Measurements from ENCODE around the gene ALAS1.

The ALAS1 gene

DNA sequence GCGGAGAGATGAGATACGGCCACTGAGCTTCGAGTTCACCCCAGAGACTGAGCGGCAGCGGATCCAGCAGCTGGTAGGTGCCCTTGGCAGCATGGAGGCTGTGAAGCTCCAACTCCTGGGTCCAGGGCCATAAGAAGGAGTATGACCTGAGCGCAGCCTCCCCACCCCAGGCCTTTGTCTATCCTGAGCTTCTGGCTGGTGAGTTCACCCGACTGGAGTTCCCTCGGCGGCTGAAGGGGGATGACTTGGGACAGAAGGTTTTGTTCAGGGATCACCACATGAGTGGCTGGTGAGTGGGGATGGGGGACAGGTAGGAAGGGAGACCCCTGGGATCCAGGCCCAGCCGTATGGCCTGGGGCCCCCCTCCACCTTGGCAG is 50.2 kb downstream of the ALAS1 start:
- no peak overlapping the region for H3K27ac ChIP-seq (ENCODE audit: low read depth in 2 of 2, low read length in 2 of 2)
- H3K4me1 ChIP-seq (ENCODE audit: control insufficient read depth in 2 of 2, insufficient read depth in 2 of 2, low read length in 2 of 2), result peaks cover 13 to 17% of the 10 kb centered on the region in 2 donors
- peaks cover 15 to 22% of the 10 kb centered on the region in 2 donors for H3K36me3 ChIP-seq (ENCODE audit: control insufficient read depth in 2 of 2, insufficient read depth in 2 of 2, low read length in 2 of 2)

DNA sequence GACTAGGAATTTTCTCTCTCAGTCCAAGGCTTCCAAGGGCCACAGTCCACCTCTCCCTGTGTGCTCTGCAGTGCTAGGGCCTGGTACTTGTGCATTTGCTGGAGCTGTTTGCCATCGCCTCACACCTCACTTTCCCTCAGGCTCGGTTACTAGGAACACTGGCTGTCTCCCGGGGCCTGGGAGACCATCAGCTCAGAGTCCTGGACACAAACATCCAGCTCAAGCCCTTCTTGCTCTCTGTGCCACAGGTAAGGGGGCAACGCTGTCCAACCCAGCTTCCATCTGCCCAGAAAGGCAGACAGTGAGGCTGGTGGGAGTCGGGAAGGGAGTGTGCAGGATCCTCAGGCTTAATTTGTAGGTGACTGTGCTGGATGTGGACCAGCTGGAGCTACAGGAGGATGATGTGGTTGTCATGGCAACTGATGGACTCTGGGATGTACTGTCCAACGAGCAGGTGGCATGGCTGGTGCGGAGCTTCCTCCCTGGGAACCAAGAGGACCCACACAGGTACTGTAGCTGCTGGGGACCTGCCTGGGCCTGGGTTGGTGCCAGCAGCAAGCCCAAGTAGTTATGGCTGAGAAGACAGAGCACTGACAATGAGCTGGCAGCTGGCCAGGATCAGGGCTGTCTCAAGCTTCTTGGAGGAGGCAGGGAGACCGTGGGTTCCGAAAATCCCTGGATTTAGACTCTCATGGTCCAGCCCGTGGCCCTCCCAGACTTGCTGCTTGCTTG is 51.0 kb downstream of the ALAS1 start:
- H3K27ac ChIP-seq (ENCODE audit: low read depth in 2 of 2, low read length in 2 of 2), result no peak overlapping the region
- H3K9ac ChIP-seq (ENCODE audit: low read depth in 1 of 2, low read length in 2 of 2), result no peak overlapping the region
- peaks cover 23 to 30% of the 10 kb centered on the region in 2 donors for H3K36me3 ChIP-seq (ENCODE audit: control insufficient read depth in 2 of 2, insufficient read depth in 2 of 2, low read length in 2 of 2)
- H3K4me3 ChIP-seq (ENCODE audit: low read length in 2 of 2), result no peak overlapping the region
- no peaks in the 10 kb centered on the region for H3K27me3 ChIP-seq (ENCODE audit: control insufficient read depth in 2 of 2, insufficient read depth in 2 of 2, low read length in 2 of 2)
- peaks cover 13 to 20% of the 10 kb centered on the region in 2 donors for H3K4me1 ChIP-seq (ENCODE audit: control insufficient read depth in 2 of 2, insufficient read depth in 2 of 2, low read length in 2 of 2)
- no peaks in the 10 kb centered on the region for H3K9me3 ChIP-seq (ENCODE audit: control insufficient read depth in 2 of 2, low read length in 2 of 2)

More for the DNA sequence above, 50.2 kb downstream of the ALAS1 start:
- Histone ChIP-seq H3K4me3 (ENCODE audit: low read length in 2 of 2) (no peak overlapping the region), H3K9me3 (ENCODE audit: control insufficient read depth in 2 of 2, low read length in 2 of 2) (no peaks in the 10 kb centered on the region), H3K9ac (ENCODE audit: low read depth in 1 of 2, low read length in 2 of 2) (no peak overlapping the region), H3K27me3 (ENCODE audit: control insufficient read depth in 2 of 2, insufficient read depth in 2 of 2, low read length in 2 of 2) (no peaks in the 10 kb centered on the region)

DNA sequence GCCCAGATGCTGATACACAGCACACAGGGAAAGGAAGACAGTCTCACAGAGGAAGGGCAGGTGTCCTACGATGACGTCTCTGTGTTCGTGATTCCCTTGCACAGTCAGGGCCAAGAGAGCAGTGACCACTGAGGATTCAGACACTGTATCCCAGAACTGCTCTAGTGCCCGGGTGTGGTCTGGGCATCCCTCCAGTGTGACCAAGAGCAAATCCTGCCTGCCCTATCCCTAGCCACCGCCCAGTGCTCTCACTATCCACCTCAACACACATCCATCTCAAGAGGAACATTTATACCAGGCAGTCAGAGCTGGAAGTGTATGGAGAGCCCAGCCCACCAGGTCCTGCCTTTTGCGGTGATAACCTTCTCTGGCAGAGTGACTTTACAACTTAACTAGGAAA is 51.7 kb downstream of the ALAS1 start:
- no peak overlapping the region for H3K9ac ChIP-seq (ENCODE audit: low read depth in 1 of 2, low read length in 2 of 2)
- H3K36me3 ChIP-seq (ENCODE audit: control insufficient read depth in 2 of 2, insufficient read depth in 2 of 2, low read length in 2 of 2), result peaks cover 26 to 33% of the 10 kb centered on the region in 2 donors
- no peaks in the 10 kb centered on the region for H3K9me3 ChIP-seq (ENCODE audit: control insufficient read depth in 2 of 2, low read length in 2 of 2)
- H3K4me3 ChIP-seq (ENCODE audit: low read length in 2 of 2), result no peak overlapping the region
- H3K4me1 ChIP-seq (ENCODE audit: control insufficient read depth in 2 of 2, insufficient read depth in 2 of 2, low read length in 2 of 2), result peaks cover 13 to 18% of the 10 kb centered on the region in 2 donors
- no peak overlapping the region for H3K27ac ChIP-seq (ENCODE audit: low read depth in 2 of 2, low read length in 2 of 2)
- H3K27me3 ChIP-seq (ENCODE audit: control insufficient read depth in 2 of 2, insufficient read depth in 2 of 2, low read length in 2 of 2), result no peaks in the 10 kb centered on the region

DNA sequence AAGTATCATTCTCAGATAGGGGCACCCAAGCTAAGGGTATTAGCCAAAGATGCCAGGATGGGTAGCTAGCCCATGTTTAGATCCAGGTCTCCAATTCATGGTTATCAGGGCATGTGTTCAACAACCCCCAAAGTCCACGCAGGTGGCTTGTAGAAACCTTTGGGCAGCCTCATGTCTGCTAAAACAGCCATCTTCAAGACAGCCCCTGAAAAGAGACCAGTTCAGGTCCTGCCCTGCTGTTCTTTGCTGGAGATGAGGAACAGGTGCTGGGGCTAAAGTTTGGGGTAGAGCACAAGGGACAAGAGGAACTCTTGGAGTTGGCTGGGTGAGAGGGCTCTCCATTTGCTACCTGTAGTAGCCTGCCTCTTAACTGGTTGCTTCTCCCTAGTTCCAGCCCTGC is 52.2 kb downstream of the ALAS1 start:
- Histone ChIP-seq H3K27me3 (ENCODE audit: control insufficient read depth in 2 of 2, insufficient read depth in 2 of 2, low read length in 2 of 2) (no peaks in the 10 kb centered on the region), H3K4me3 (ENCODE audit: low read length in 2 of 2) (no peak overlapping the region), H3K9ac (ENCODE audit: low read depth in 1 of 2, low read length in 2 of 2) (no peak overlapping the region), H3K36me3 (ENCODE audit: control insufficient read depth in 2 of 2, insufficient read depth in 2 of 2, low read length in 2 of 2) (peaks cover 27 to 33% of the 10 kb centered on the region in 2 donors), H3K27ac (ENCODE audit: low read depth in 2 of 2, low read length in 2 of 2) (no peak overlapping the region), H3K9me3 (ENCODE audit: control insufficient read depth in 2 of 2, low read length in 2 of 2) (no peaks in the 10 kb centered on the region), H3K4me1 (ENCODE audit: control insufficient read depth in 2 of 2, insufficient read depth in 2 of 2, low read length in 2 of 2) (peaks cover 10 to 14% of the 10 kb centered on the region in 2 donors)

DNA sequence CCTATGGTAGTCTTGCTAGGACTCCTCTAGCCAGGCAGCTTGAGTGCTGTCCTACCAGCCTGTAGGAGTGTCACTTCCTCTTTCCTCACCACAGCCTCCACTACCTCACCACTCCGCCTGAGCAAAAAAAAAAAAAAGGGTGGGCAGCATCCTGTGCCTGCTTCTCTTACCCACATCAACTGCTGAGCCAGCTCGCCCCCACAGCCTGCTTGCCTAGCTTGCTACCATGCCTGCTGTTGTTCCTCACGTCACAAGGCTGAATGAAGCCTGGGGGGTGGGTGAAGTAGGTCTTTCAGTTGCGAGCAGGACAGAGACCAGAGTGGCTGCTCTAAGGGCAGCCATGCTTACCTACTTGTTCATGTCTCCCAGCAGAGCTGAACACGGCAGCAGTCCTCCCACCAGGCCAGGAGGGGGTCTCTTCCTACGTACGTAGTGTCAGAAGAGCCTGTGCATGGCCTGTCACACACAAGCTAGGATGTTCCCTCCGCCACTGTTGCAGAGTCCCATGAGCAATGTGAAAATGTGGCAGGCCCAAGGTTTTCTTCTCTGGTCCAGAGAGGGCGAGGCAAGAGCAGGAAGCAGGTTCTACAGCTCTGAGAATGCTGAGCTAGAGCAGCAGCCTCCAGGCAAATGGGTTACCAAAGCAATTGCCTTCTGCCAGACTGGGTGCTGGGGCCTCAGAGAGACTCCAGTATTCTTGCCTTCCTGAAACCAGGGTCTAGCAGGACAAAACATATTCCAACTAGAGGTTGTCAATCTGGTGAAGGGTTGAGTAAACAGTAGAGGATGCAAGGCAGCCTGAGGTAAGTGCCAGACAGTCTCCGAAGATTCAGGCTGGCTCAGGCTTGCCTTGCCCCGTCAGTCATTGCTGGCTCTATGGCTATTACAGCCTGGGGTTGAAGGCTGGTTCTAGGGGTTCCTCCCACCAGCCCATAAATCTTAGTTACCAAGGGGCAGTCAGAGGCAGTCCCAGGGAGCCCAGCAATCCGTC is 55.6 kb downstream of the ALAS1 start:
- H3K27me3 ChIP-seq (ENCODE audit: control insufficient read depth in 2 of 2, insufficient read depth in 2 of 2, low read length in 2 of 2), result no peaks in the 10 kb centered on the region
- H3K4me1 ChIP-seq (ENCODE audit: control insufficient read depth in 2 of 2, insufficient read depth in 2 of 2, low read length in 2 of 2), result peaks cover 3 to 7% of the 10 kb centered on the region in 2 donors
- H3K4me3 ChIP-seq (ENCODE audit: low read length in 2 of 2), result no peak overlapping the region
- no peaks in the 10 kb centered on the region for H3K9me3 ChIP-seq (ENCODE audit: control insufficient read depth in 2 of 2, low read length in 2 of 2)
- peak overlapping the region in 1 of 2 donors; percentile 42 for H3K9ac ChIP-seq (ENCODE audit: low read depth in 1 of 2, low read length in 2 of 2)
- peaks cover 56 to 61% of the 10 kb centered on the region in 2 donors for H3K36me3 ChIP-seq (ENCODE audit: control insufficient read depth in 2 of 2, insufficient read depth in 2 of 2, low read length in 2 of 2)
- peak overlapping the region; percentile 25 to 79 for H3K27ac ChIP-seq (ENCODE audit: low read depth in 2 of 2, low read length in 2 of 2)

DNA sequence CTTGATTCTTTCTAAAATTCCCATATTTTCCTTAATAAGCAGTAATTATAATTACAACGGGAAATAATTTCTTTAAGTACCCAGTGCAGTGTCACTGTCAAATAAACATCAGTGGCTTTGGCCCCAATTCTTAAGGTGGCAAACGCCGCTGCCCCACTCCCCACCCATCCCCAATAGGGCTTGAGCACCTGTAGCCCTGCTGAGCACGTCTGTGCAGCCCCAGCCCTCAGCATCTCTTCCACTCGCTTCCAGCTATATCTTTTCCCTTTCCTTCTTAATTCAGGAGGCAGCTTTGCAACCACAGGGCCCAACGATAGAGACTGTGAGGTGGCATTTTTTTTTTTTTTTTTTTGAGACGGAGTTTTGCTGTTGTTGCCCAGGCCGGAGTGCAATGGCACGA is 56.6 kb downstream of the ALAS1 start:
- H3K9ac ChIP-seq (ENCODE audit: low read depth in 1 of 2, low read length in 2 of 2), result no peak overlapping the region
- no peaks in the 10 kb centered on the region for H3K27me3 ChIP-seq (ENCODE audit: control insufficient read depth in 2 of 2, insufficient read depth in 2 of 2, low read length in 2 of 2)
- H3K27ac ChIP-seq (ENCODE audit: low read depth in 2 of 2, low read length in 2 of 2), result no peak overlapping the region
- H3K4me3 ChIP-seq (ENCODE audit: low read length in 2 of 2), result no peak overlapping the region
- peaks cover 62 to 64% of the 10 kb centered on the region in 2 donors for H3K36me3 ChIP-seq (ENCODE audit: control insufficient read depth in 2 of 2, insufficient read depth in 2 of 2, low read length in 2 of 2)
- no peaks in the 10 kb centered on the region for H3K9me3 ChIP-seq (ENCODE audit: control insufficient read depth in 2 of 2, low read length in 2 of 2)
- peaks cover 3 to 7% of the 10 kb centered on the region in 2 donors for H3K4me1 ChIP-seq (ENCODE audit: control insufficient read depth in 2 of 2, insufficient read depth in 2 of 2, low read length in 2 of 2)

DNA sequence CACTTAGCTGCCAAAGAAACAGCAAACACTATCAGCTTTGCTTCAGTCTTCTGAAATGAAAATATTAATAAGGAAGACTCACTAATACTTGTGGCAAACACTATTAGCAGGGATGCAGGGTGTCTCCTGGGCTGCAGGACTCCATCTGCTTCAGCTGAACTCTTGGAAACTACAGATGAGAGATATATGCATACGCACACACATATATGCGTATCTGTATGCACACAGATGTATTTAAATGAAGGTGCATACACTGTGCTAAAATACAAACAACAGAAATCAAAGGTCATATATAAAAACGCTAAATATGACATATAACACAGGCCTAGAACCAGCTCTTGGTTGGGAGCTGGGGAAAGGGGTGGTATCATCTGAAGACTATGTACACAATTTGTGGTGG is 58.2 kb downstream of the ALAS1 start:
- Histone ChIP-seq H3K27me3 (ENCODE audit: control insufficient read depth in 2 of 2, insufficient read depth in 2 of 2, low read length in 2 of 2) (no peaks in the 10 kb centered on the region), H3K9ac (ENCODE audit: low read depth in 1 of 2, low read length in 2 of 2) (no peak overlapping the region), H3K4me3 (ENCODE audit: low read length in 2 of 2) (no peak overlapping the region), H3K9me3 (ENCODE audit: control insufficient read depth in 2 of 2, low read length in 2 of 2) (no peaks in the 10 kb centered on the region), H3K4me1 (ENCODE audit: control insufficient read depth in 2 of 2, insufficient read depth in 2 of 2, low read length in 2 of 2) (peaks cover 3 to 7% of the 10 kb centered on the region in 2 donors), H3K36me3 (ENCODE audit: control insufficient read depth in 2 of 2, insufficient read depth in 2 of 2, low read length in 2 of 2) (peaks cover 73 to 74% of the 10 kb centered on the region in 2 donors), H3K27ac (ENCODE audit: low read depth in 2 of 2, low read length in 2 of 2) (no peak overlapping the region)

DNA sequence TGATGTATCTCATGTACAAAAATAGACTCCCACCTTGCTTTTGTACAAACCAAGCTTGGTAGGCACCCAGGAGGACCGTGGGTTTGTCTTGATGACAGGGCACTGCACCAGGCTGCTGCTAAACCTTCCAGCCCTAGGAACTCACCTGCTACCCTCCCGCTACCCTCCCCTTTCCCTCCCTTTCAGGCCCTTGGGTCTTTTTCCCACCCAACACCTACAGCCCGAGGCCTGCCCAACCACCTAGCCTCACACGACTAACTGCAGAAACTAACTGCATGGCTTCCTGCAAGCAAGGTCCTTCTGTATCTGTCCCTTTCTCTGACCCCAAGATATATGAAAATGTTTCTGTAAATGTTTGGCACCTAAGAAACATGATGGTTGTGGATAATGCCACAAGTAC is 58.7 kb downstream of the ALAS1 start:
- Histone ChIP-seq H3K4me3 (ENCODE audit: low read length in 2 of 2) (no peak overlapping the region), H3K27me3 (ENCODE audit: control insufficient read depth in 2 of 2, insufficient read depth in 2 of 2, low read length in 2 of 2) (no peaks in the 10 kb centered on the region), H3K4me1 (ENCODE audit: control insufficient read depth in 2 of 2, insufficient read depth in 2 of 2, low read length in 2 of 2) (peaks cover 3 to 7% of the 10 kb centered on the region in 2 donors), H3K9ac (ENCODE audit: low read depth in 1 of 2, low read length in 2 of 2) (no peak overlapping the region), H3K27ac (ENCODE audit: low read depth in 2 of 2, low read length in 2 of 2) (no peak overlapping the region), H3K36me3 (ENCODE audit: control insufficient read depth in 2 of 2, insufficient read depth in 2 of 2, low read length in 2 of 2) (peaks cover 71 to 77% of the 10 kb centered on the region in 2 donors), H3K9me3 (ENCODE audit: control insufficient read depth in 2 of 2, low read length in 2 of 2) (no peaks in the 10 kb centered on the region)

DNA sequence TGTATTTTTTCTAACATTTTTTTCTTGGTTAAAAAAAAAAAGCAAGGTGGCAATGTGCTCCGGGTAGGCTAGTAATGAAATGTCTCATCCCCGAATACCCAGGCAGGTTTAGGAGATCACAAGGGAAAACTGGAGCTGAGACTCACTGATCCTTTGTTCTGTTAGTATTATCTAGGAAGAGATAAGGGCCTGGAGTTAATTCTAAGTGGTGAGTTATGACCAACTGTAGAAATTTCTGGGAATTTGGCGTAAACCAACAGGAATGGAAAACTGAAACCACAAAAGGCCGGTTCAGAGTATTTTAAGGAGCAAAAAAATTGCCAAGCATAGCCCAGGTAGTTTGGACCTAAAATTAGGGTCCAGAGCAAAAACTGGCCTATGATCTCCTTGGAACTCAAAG is 60.0 kb downstream of the ALAS1 start:
- Histone ChIP-seq H3K27ac (ENCODE audit: low read depth in 2 of 2, low read length in 2 of 2) (no peak overlapping the region), H3K9me3 (ENCODE audit: control insufficient read depth in 2 of 2, low read length in 2 of 2) (no peaks in the 10 kb centered on the region), H3K4me3 (ENCODE audit: low read length in 2 of 2) (no peak overlapping the region), H3K4me1 (ENCODE audit: control insufficient read depth in 2 of 2, insufficient read depth in 2 of 2, low read length in 2 of 2) (peaks cover 2 to 7% of the 10 kb centered on the region in 2 donors), H3K27me3 (ENCODE audit: control insufficient read depth in 2 of 2, insufficient read depth in 2 of 2, low read length in 2 of 2) (no peaks in the 10 kb centered on the region), H3K36me3 (ENCODE audit: control insufficient read depth in 2 of 2, insufficient read depth in 2 of 2, low read length in 2 of 2) (peaks cover 82 to 89% of the 10 kb centered on the region in 2 donors), H3K9ac (ENCODE audit: low read depth in 1 of 2, low read length in 2 of 2) (no peak overlapping the region)

DNA sequence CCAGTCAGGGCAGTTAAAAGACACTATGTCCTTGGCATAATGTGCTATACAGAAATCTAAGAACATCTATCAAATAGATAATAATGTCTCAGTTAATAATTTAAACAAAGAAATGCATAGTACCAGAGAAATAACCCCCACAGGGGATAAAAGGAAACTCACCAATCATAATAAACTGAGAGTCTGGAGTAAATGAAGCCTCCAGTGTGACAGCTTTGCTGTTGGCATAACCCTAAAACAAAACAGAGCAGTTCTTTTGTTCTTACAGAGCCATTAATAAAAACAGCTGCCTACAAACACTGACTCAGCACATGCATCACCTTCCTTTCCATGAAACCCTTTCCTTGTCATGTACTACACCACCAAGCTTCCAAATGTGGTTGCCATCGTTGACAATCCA is 61.1 kb downstream of the ALAS1 start:
- H3K9me3 ChIP-seq (ENCODE audit: control insufficient read depth in 2 of 2, low read length in 2 of 2), result no peaks in the 10 kb centered on the region
- no peak overlapping the region for H3K27ac ChIP-seq (ENCODE audit: low read depth in 2 of 2, low read length in 2 of 2)
- H3K27me3 ChIP-seq (ENCODE audit: control insufficient read depth in 2 of 2, insufficient read depth in 2 of 2, low read length in 2 of 2), result no peaks in the 10 kb centered on the region
- no peak overlapping the region for H3K4me3 ChIP-seq (ENCODE audit: low read length in 2 of 2)
- no peak overlapping the region for H3K9ac ChIP-seq (ENCODE audit: low read depth in 1 of 2, low read length in 2 of 2)
- peaks cover 0 to under 1% of the 10 kb centered on the region in 2 donors for H3K4me1 ChIP-seq (ENCODE audit: control insufficient read depth in 2 of 2, insufficient read depth in 2 of 2, low read length in 2 of 2)
- H3K36me3 ChIP-seq (ENCODE audit: control insufficient read depth in 2 of 2, insufficient read depth in 2 of 2, low read length in 2 of 2), result peaks cover 82 to 87% of the 10 kb centered on the region in 2 donors

Measured in mucosa of rectum (tissue), 2 donors.